ENCODE results near the gene TUBA1A.

- TF ChIP-seq CTCF (IDR thresholded peaks at IDR 0.05) (no peak), POLR2A (IDR thresholded peaks at IDR 0.05) (no peak)
Observed at GRCh38 chr12:49208676-49209075, 19.8 kb upstream of the TUBA1A start.
